IPS-18c (cell line): ENCODE data around the gene PTRHD1.

Experiments used
- H3K4me3 ChIP-seq: 2 replicates; pipeline ENCODE4 v1.7.0; 2013; ENCODE audit warnings: low read depth, mild to moderate bottlenecking, low read length, moderate library complexity; ENCODE audit not compliant: insufficient read depth
- H3K9me3 ChIP-seq: one replicate; pipeline ENCODE4 v1.6.1; 2013; ENCODE audit warnings: mild to moderate bottlenecking, low read length, moderate library complexity; ENCODE audit not compliant: control insufficient read depth, insufficient read depth

The PTRHD1 gene

GRCh38 chr2:24785671-24786321 lies 7.4 kb downstream of the PTRHD1 start:
- Histone ChIP-seq H3K9me3 (peaks cover 2% of the 10 kb centered on the region), H3K4me3 (no peak overlapping the region)

- no peak overlapping the region for H3K4me3 ChIP-seq
- peaks cover 2% of the 10 kb centered on the region for H3K9me3 ChIP-seq
These were observed 9.6 kb downstream of the PTRHD1 start for GRCh38 chr2:24783641-24784040.

GRCh38 chr2:24779116-24779515 lies 14.1 kb downstream of the PTRHD1 start:
- H3K9me3 ChIP-seq = peaks cover 2% of the 10 kb centered on the region
- H3K4me3 ChIP-seq = no peak overlapping the region

GRCh38 chr2:24774373-24774772 lies 18.8 kb downstream of the PTRHD1 start:
- Histone ChIP-seq H3K9me3 (peaks cover 2% of the 10 kb centered on the region), H3K4me3 (no peak overlapping the region)

GRCh38 chr2:24771764-24772586 lies 21.2 kb downstream of the PTRHD1 start:
- Histone ChIP-seq H3K9me3 (peaks cover 2% of the 10 kb centered on the region), H3K4me3 (no peak overlapping the region)

- Histone ChIP-seq H3K4me3 (no peak overlapping the region), H3K9me3 (peaks cover 2% of the 10 kb centered on the region)
These were observed 22.1 kb downstream of the PTRHD1 start for GRCh38 chr2:24771061-24771460.

GRCh38 chr2:24768601-24769000 lies 24.6 kb downstream of the PTRHD1 start:
- H3K4me3 ChIP-seq = no peak overlapping the region
- peaks cover 2% of the 10 kb centered on the region for H3K9me3 ChIP-seq

GRCh38 chr2:24768013-24768412 lies 25.2 kb downstream of the PTRHD1 start:
- Histone ChIP-seq H3K4me3 (no peak overlapping the region), H3K9me3 (peaks cover 2% of the 10 kb centered on the region)

GRCh38 chr2:24766609-24767008 lies 26.6 kb downstream of the PTRHD1 start:
- Histone ChIP-seq H3K9me3 (peaks cover 2% of the 10 kb centered on the region), H3K4me3 (no peak overlapping the region)

- Histone ChIP-seq H3K4me3 (no peak overlapping the region), H3K9me3 (no peaks in the 10 kb centered on the region)
These were observed 29.3 kb downstream of the PTRHD1 start for GRCh38 chr2:24763843-24764242.

- Histone ChIP-seq H3K4me3 (no peak overlapping the region), H3K9me3 (no peaks in the 10 kb centered on the region)
These were observed 30.7 kb downstream of the PTRHD1 start for GRCh38 chr2:24762518-24762917.

GRCh38 chr2:24761866-24762265 lies 31.3 kb downstream of the PTRHD1 start:
- H3K4me3 ChIP-seq = no peak overlapping the region
- no peaks in the 10 kb centered on the region for H3K9me3 ChIP-seq

GRCh38 chr2:24756789-24757188 lies 36.4 kb downstream of the PTRHD1 start:
- no peaks in the 10 kb centered on the region for H3K9me3 ChIP-seq
- no peak overlapping the region for H3K4me3 ChIP-seq

- Histone ChIP-seq H3K9me3 (no peaks in the 10 kb centered on the region), H3K4me3 (no peak overlapping the region)
These were observed 38.0 kb downstream of the PTRHD1 start for GRCh38 chr2:24754985-24755705.

GRCh38 chr2:24749069-24749691 lies 44.0 kb downstream of the PTRHD1 start:
- Histone ChIP-seq H3K9me3 (no peaks in the 10 kb centered on the region), H3K4me3 (no peak overlapping the region)

GRCh38 chr2:24747299-24747698 lies 45.9 kb downstream of the PTRHD1 start:
- no peaks in the 10 kb centered on the region for H3K9me3 ChIP-seq
- H3K4me3 ChIP-seq = no peak overlapping the region

GRCh38 chr2:24745825-24746224 lies 47.4 kb downstream of the PTRHD1 start:
- H3K9me3 ChIP-seq = no peaks in the 10 kb centered on the region
- no peak overlapping the region for H3K4me3 ChIP-seq
